HepG2 (cell line): Measurements from ENCODE around the gene GRIK3. TPM values are rescaled to one million over a fixed set of nuclear protein-coding genes. Genes with fewer than 3 reads are reported as not detected.

Experiments used
- ATAC-seq: fragments of 200-7000 bp; cut with Tn5 transposase; 3 replicates; pipeline ENCODE4 v1.9.1; 2020; ENCODE audit warnings: mild to moderate bottlenecking, moderate library complexity
- BruUV-seq: library from RNA; stranded (reverse); fragments of 400-500 nt; replicated peaks from 2 replicates; lab custom pipeline; 2021; lab: Mats Ljungman, UMichigan
- CTCF ChIA-PET: fragments of 300-600 bp; formaldehyde crosslinking; extraction: SDS; loops from one replicate; lab custom pipeline; 2021; ENCODE audit warnings: low total read pairs, inconsistent platforms, low intra/inter-chr PET ratio; lab: Yijun Ruan, JAX
- POLR2A ChIA-PET: fragments of 350-600 bp; sonication (Branson Sonifier 250); formaldehyde crosslinking; loops from one replicate; lab custom pipeline; 2020; ENCODE audit warnings: antibody characterized with exemption, inconsistent platforms; lab: Yijun Ruan, JAX
- DNase-seq: peaks from one replicate; pipeline ENCODE4 v3.0.0-alpha.2; 2015; ENCODE audit warnings: low spot score
- FAIRE-seq: peaks from 3 replicates; lab custom pipeline; 2011; peaks lifted over from hg19 to GRCh38; lab: Jason Lieb, UNC
- H2AFZ ChIP-seq: one replicate; pipeline ENCODE4 v1.6.1; 2011; ENCODE audit warnings: low read length, inconsistent platforms
- H3K27ac ChIP-seq: fragments of 300-600 bp; 3 replicates; pipeline ENCODE4 v1.8.0; 2011; ENCODE audit warnings: mixed run types, mild to moderate bottlenecking, mixed read lengths, low read length, inconsistent platforms; ENCODE audit not compliant: insufficient read depth; ENCODE audit errors: extremely low read length
- H3K27me3 ChIP-seq, 2 experiments: fragments of 200-600 bp in 1 of 2; 2 replicates in 1 of 2; 3 replicates in 1 of 2; pipeline versions ENCODE4 v1.6.0 to v1.8.0; 2011; ENCODE audit warnings: low read length in 2 of 2, mild to moderate bottlenecking in 2 of 2, moderate library complexity in 2 of 2, inconsistent platforms in 1 of 2; ENCODE audit not compliant: insufficient read depth in 2 of 2, control insufficient read depth in 1 of 2
- H3K36me3 ChIP-seq, 2 experiments: fragments of 200-600 bp in 1 of 2; replicated peaks in 1 of 2; 2 replicates in 1 of 2; 3 replicates in 1 of 2; pipeline versions ENCODE4 v1.5.1 to v1.8.0; 2011; ENCODE audit warnings: low read length in 2 of 2, inconsistent platforms in 1 of 2; ENCODE audit not compliant: insufficient read depth in 2 of 2, control insufficient read depth in 1 of 2
- H3K4me1 ChIP-seq: 2 replicates; pipeline ENCODE4 v1.5.1; 2012; ENCODE audit warnings: low read length, inconsistent platforms; ENCODE audit not compliant: insufficient read depth
- H3K4me2 ChIP-seq: 2 replicates; pipeline ENCODE4 v1.6.0; 2011; ENCODE audit warnings: low read depth, low read length, inconsistent platforms
- H3K4me3 ChIP-seq, 3 experiments: fragments of 200-600 bp in 1 of 3; sonication (generic), shearing (Covaris generic) in 1 of 3; replicated peaks in 1 of 3; 2 replicates each; pipeline ENCODE4 v1.5.1; 2011 to 2016; ENCODE audit warnings: low read length in 3 of 3, inconsistent platforms in 2 of 3, low read depth in 2 of 3, mild to moderate bottlenecking in 2 of 3, control low read depth in 1 of 3, mixed read lengths in 1 of 3; ENCODE audit not compliant: insufficient read depth in 1 of 3
- H3K79me2 ChIP-seq: one replicate; pipeline ENCODE4 v1.6.1; 2011; ENCODE audit warnings: low read length, inconsistent platforms; ENCODE audit not compliant: insufficient read depth
- H3K9ac ChIP-seq: 2 replicates; pipeline ENCODE4 v1.6.0; 2011; ENCODE audit warnings: mild to moderate bottlenecking, low read depth, low read length, inconsistent platforms; ENCODE audit not compliant: insufficient read depth
- H3K9me3 ChIP-seq: 2 replicates; pipeline ENCODE4 v1.5.1; 2012; ENCODE audit warnings: mild to moderate bottlenecking, low read length
- H4K20me1 ChIP-seq: 2 replicates; pipeline ENCODE4 v1.6.0; 2011; ENCODE audit warnings: inconsistent platforms, mild to moderate bottlenecking, low read length, moderate library complexity; ENCODE audit not compliant: insufficient read depth
- ARID4A ChIP-seq: sonication (generic); formaldehyde crosslinking; IDR thresholded peaks from 2 replicates; pipeline ENCODE4 v1.5.0; 2020; ENCODE audit warnings: mild to moderate bottlenecking, missing genetic modification reagents, borderline replicate concordance
- CBX2 ChIP-seq, 2 experiments: fragments of 200-600 bp in 1 of 2; sonication (generic); formaldehyde crosslinking in 1 of 2; IDR thresholded peaks; 2 replicates each; pipeline versions ENCODE4 v1.7.0 to v1.8.1; 2018 to 2022; ENCODE audit warnings: low read depth in 2 of 2, low read length in 1 of 2, mild to moderate bottlenecking in 1 of 2, missing genetic modification reagents in 1 of 2
- NCOR1 ChIP-seq: fragments of 200-600 bp; sonication (generic); IDR thresholded peaks from 2 replicates; pipeline ENCODE4 v1.7.0; 2017; ENCODE audit warnings: antibody characterized with exemption, low read length, borderline replicate concordance
- SIN3B ChIP-seq: fragments of 150-350 bp; IDR thresholded peaks from 2 replicates; pipeline ENCODE4 v1.6.1; 2014; ENCODE audit warnings: low read length
- SNAI1 ChIP-seq: sonication (generic); formaldehyde crosslinking; IDR thresholded peaks from 2 replicates; pipeline ENCODE4 v1.5.0; 2020; ENCODE audit warnings: mild to moderate bottlenecking, missing genetic modification reagents, borderline replicate concordance
- ZNF460 ChIP-seq: sonication (generic); formaldehyde crosslinking; IDR thresholded peaks from 2 replicates; pipeline ENCODE4 v1.5.1; 2020; ENCODE audit warnings: missing genetic modification reagents, mild to moderate bottlenecking, borderline replicate concordance
- WGBS: methylation state at CpG from one replicate; pipeline ENCODE4 v1.1.6; 2017; ENCODE audit warnings: low lambda C conversion rate; 5-methylcytosine and 5-hydroxymethylcytosine counted together
- in situ Hi-C: cut with HindIII; loops from 2 replicates; pipeline ENCODE4 v1.10.0; 2017; ENCODE audit warnings: low pct_unique_long_range_greater_than_20kb; ENCODE audit not compliant: extremely low pct_ligation_motif_present
- intact Hi-C: fragments of 100-400 bp; cut with micrococcal nuclease; formaldehyde crosslinking; loops from one replicate; pipeline ENCODE4 v1.10.0; 2022; ENCODE audit not compliant: unreplicated experiment
- polyA plus RNA-seq, 8 experiments: library from polyadenylated mRNA; depleted of rRNA in 3 of 8; stranded (reverse) in 7 of 8; unstranded in 1 of 8; fragments of >200 nt; fragmentation: Illumina TruSeq in 4 of 8; extraction: Trizol in 4 of 8; gene quantifications; 2 replicates each; pipeline versions ENCODE4 v1.2.1 to v1.2.3, GENCODE V29; 2011 to 2016; ENCODE audit warnings: low read depth in 4 of 8, missing spikeins in 1 of 8, mixed read lengths in 1 of 8; ENCODE audit not compliant: insufficient read depth in 1 of 8
- total RNA-seq, 5 experiments: library from RNA; depleted of rRNA; stranded (reverse); fragments of >200 nt; fragmentation: Illumina TruSeq; extraction: Trizol; gene quantifications; 2 replicates each; pipeline ENCODE4 v1.2.3, GENCODE V29; 2016; ENCODE audit warnings: low read depth in 1 of 5
- TF ChIP-seq, protein P1 (sequence below), 2 experiments: fragments of 450-650 bp in 1 of 2; sonication (generic) in 1 of 2; formaldehyde crosslinking in 1 of 2; IDR thresholded peaks; 2 replicates each; pipeline versions ENCODE4 v1.6.1 to v1.8.0; 2016 to 2022; ENCODE audit warnings: antibody characterized with exemption in 1 of 2, mild to moderate bottlenecking in 1 of 2, missing genetic modification reagents in 1 of 2

The GRIK3 gene
- total and polyA plus RNA-seq, 2 of the 13 experiments (the other 11 are each of a cell fraction or from before 2014, with no cell fraction given) = not detected

DNA sequence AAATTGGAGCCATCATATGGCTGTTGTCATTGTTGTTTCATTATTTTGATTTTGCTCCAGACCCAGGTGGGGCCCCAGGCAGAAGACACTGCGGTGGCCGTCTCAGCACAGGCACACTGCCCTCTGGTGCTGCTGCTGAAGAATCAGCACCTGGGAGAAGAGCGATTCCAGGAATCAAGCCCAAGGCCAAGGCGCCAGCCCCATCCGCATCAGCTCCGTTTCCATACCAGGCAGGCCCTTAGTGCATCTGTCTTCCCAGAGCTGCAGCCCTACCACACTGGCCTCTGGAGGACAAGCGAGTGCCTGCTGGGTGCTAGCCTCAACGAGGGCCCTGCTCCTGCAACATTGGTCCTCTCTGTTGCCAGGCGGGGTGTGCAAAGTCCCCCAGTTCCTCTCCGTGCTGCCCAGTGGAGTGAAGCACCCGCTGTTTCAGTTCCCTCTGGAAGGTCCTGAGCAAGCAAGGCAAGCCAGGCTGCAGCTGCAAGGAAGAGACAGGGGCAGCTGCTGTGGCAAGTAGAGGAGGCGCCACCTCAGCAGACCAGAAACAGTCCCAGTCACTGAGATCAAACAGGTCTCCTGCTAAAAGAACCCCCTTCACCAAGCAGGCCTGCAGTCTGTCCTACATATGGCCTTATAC is 5.2 kb downstream of the GRIK3 start:
- H3K4me2 ChIP-seq = no peak overlapping the region
- no peak overlapping the region for H3K9ac ChIP-seq
- H3K36me3 ChIP-seq = no peaks in the 10 kb centered on the region
- intact Hi-C loops (no loop called here), in situ Hi-C loops (loop anchor here (25.0 kb wide), 1 partner anchor 317 kb away; no protein-coding TSS in a partner anchor)
- DNase-seq = no peak
- peaks cover 4 to 29% of the 10 kb centered on the region in 2 experiments; a peak in 4 of 5 replicates for H3K27me3 ChIP-seq
- ATAC-seq = no peak
- ChIA-PET POLR2A (no interaction called here), CTCF (no interaction called here)
- H3K9me3 ChIP-seq = no peaks in the 10 kb centered on the region
- 19% methylated on average over 5 of the region's 12 CpGs for WGBS
- no peaks in the 10 kb centered on the region for H3K79me2 ChIP-seq
- H4K20me1 ChIP-seq = no peaks in the 10 kb centered on the region
- H3K4me3 ChIP-seq = no peak overlapping the region
- no peak overlapping the region for H2AFZ ChIP-seq
- BruUV-seq = no TSS peak
- H3K27ac ChIP-seq = no peak overlapping the region
- no peaks in the 10 kb centered on the region for H3K4me1 ChIP-seq
- no peak for FAIRE-seq
- TF ChIP-seq ZNF460 (CRISPR knock-in tag) (no peak), NCOR1 (no peak), CBX2 (IDR thresholded peaks at IDR 0.05; ENCODE audit: low read depth, low read length) (no peak), CBX2 (CRISPR knock-in tag; IDR thresholded peaks at IDR 0.05; ENCODE audit: low read depth) (no peak), ARID4A (CRISPR knock-in tag) (no peak), SNAI1 (CRISPR knock-in tag) (no peak), SIN3B (no peak)
- TF ChIP-seq, protein P1, sequence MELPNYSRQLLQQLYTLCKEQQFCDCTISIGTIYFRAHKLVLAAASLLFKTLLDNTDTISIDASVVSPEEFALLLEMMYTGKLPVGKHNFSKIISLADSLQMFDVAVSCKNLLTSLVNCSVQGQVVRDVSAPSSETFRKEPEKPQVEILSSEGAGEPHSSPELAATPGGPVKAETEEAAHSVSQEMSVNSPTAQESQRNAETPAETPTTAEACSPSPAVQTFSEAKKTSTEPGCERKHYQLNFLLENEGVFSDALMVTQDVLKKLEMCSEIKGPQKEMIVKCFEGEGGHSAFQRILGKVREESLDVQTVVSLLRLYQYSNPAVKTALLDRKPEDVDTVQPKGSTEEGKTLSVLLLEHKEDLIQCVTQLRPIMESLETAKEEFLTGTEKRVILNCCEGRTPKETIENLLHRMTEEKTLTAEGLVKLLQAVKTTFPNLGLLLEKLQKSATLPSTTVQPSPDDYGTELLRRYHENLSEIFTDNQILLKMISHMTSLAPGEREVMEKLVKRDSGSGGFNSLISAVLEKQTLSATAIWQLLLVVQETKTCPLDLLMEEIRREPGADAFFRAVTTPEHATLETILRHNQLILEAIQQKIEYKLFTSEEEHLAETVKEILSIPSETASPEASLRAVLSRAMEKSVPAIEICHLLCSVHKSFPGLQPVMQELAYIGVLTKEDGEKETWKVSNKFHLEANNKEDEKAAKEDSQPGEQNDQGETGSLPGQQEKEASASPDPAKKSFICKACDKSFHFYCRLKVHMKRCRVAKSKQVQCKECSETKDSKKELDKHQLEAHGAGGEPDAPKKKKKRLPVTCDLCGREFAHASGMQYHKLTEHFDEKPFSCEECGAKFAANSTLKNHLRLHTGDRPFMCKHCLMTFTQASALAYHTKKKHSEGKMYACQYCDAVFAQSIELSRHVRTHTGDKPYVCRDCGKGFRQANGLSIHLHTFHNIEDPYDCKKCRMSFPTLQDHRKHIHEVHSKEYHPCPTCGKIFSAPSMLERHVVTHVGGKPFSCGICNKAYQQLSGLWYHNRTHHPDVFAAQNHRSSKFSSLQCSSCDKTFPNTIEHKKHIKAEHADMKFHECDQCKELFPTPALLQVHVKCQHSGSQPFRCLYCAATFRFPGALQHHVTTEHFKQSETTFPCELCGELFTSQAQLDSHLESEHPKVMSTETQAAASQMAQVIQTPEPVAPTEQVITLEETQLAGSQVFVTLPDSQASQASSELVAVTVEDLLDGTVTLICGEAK (IDR thresholded peaks at IDR 0.05) = no peak
- TF ChIP-seq, protein P1 (CRISPR knock-in tag; IDR thresholded peaks at IDR 0.05) = no peak
